Parathyroid adenoma (tissue), 2 donors: ENCODE data around the gene F3.

Experiments used
- H2AFZ ChIP-seq: fragments of 300-600 bp; sonication (generic); one replicate; pipeline ENCODE4 v1.7.0; 2017; ENCODE audit warnings: antibody characterized with exemption, mild to moderate bottlenecking
- H3K27ac ChIP-seq: fragments of 300-600 bp; sonication (generic); one replicate; pipeline ENCODE4 v1.7.0; 2017
- H3K27me3 ChIP-seq: fragments of 300-600 bp; sonication (generic); one replicate; pipeline ENCODE4 v1.7.0; 2017; ENCODE audit warnings: low read length; ENCODE audit not compliant: control insufficient read depth, insufficient read depth
- H3K36me3 ChIP-seq: fragments of 300-600 bp; sonication (generic); one replicate; pipeline ENCODE4 v1.7.0; 2017; ENCODE audit warnings: low read length; ENCODE audit not compliant: control insufficient read depth, insufficient read depth
- H3K4me1 ChIP-seq: fragments of 300-600 bp; sonication (generic); one replicate; pipeline ENCODE4 v1.7.0; 2017; ENCODE audit warnings: control low read depth
- H3K4me2 ChIP-seq: fragments of 300-600 bp; sonication (generic); one replicate; pipeline ENCODE4 v1.7.0; 2017; ENCODE audit warnings: low read length
- H3K4me3 ChIP-seq: fragments of 300-600 bp; sonication (generic); one replicate; pipeline ENCODE4 v1.7.0; 2017; ENCODE audit warnings: low read depth, low read length
- H3K79me2 ChIP-seq: fragments of 300-600 bp; sonication (generic); one replicate; pipeline ENCODE4 v1.7.0; 2017; ENCODE audit warnings: control low read depth
- H3K9ac ChIP-seq: fragments of 300-600 bp; sonication (generic); one replicate; pipeline ENCODE4 v1.7.0; 2017; ENCODE audit warnings: mild to moderate bottlenecking
- H3K9me3 ChIP-seq: fragments of 300-600 bp; sonication (generic); one replicate; pipeline ENCODE4 v1.7.0; 2017; ENCODE audit warnings: low read length; ENCODE audit not compliant: control insufficient read depth
- TF ChIP-seq, protein P1 (sequence below): fragments of 300-600 bp; sonication (generic); IDR thresholded peaks from one replicate; pipeline ENCODE4 v1.7.0; 2017; ENCODE audit warnings: antibody characterized with exemption, mild to moderate bottlenecking
- donor health status: primary hyperparathyroidism.

The F3 gene

DNA sequence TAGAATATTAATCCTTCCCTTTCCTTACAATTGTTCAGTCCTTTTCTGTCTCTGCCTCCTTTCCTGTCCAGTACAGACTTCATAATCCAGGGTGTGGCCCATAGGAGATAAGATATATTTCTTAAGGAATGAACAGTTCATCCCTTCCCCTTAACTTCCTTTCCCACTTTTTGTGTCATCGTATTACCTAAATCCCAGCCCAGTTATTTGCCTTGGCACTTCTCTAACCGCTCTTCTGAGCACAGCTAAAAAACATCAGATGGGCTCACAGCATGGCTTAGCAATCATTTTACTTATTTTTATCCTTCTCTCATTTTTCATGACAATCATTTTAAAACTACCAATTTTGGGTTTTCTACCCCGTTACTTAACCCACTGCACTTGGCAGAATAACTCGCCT is 39.6 kb downstream of the F3 start:
- H3K4me3 ChIP-seq: no peak overlapping the region
- no peaks in the 10 kb centered on the region for H3K9me3 ChIP-seq
- H3K27ac ChIP-seq: no peak overlapping the region
- no peaks in the 10 kb centered on the region for H3K79me2 ChIP-seq
- H2AFZ ChIP-seq: no peak overlapping the region
- H3K4me1 ChIP-seq: no peaks in the 10 kb centered on the region
- no peak overlapping the region for H3K4me2 ChIP-seq
- H3K9ac ChIP-seq: no peak overlapping the region
- no peaks in the 10 kb centered on the region for H3K27me3 ChIP-seq
- TF ChIP-seq, protein P1, sequence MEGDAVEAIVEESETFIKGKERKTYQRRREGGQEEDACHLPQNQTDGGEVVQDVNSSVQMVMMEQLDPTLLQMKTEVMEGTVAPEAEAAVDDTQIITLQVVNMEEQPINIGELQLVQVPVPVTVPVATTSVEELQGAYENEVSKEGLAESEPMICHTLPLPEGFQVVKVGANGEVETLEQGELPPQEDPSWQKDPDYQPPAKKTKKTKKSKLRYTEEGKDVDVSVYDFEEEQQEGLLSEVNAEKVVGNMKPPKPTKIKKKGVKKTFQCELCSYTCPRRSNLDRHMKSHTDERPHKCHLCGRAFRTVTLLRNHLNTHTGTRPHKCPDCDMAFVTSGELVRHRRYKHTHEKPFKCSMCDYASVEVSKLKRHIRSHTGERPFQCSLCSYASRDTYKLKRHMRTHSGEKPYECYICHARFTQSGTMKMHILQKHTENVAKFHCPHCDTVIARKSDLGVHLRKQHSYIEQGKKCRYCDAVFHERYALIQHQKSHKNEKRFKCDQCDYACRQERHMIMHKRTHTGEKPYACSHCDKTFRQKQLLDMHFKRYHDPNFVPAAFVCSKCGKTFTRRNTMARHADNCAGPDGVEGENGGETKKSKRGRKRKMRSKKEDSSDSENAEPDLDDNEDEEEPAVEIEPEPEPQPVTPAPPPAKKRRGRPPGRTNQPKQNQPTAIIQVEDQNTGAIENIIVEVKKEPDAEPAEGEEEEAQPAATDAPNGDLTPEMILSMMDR: no peak
- peaks cover 2% of the 10 kb centered on the region for H3K36me3 ChIP-seq

DNA sequence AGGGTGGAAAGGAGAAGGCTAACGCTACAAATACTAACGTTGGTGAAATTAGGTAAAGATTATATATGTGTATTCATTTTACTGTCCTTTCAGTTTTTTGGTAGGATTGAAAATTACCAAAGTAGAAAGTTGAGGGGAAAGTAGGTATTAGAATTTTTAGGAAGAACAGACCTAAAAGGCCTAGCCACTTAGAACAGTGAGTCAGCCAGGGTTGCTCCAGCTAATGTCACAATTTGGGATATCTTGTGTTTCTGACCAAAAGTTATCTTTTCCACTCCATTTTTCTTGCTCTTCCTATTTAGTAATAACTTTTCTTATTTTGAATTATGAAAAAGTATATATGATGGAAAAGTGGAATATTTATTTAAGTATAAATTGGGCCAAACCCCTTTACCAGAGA is 40.1 kb downstream of the F3 start:
- no peak overlapping the region for H3K27ac ChIP-seq
- H3K4me3 ChIP-seq: no peak overlapping the region
- no peak overlapping the region for H3K9ac ChIP-seq
- H3K36me3 ChIP-seq: peaks cover 2% of the 10 kb centered on the region
- H3K4me1 ChIP-seq: no peaks in the 10 kb centered on the region
- H3K4me2 ChIP-seq: no peak overlapping the region
- H2AFZ ChIP-seq: no peak overlapping the region
- TF ChIP-seq, protein P1: no peak
- no peaks in the 10 kb centered on the region for H3K27me3 ChIP-seq
- H3K9me3 ChIP-seq: no peaks in the 10 kb centered on the region
- H3K79me2 ChIP-seq: no peaks in the 10 kb centered on the region

DNA sequence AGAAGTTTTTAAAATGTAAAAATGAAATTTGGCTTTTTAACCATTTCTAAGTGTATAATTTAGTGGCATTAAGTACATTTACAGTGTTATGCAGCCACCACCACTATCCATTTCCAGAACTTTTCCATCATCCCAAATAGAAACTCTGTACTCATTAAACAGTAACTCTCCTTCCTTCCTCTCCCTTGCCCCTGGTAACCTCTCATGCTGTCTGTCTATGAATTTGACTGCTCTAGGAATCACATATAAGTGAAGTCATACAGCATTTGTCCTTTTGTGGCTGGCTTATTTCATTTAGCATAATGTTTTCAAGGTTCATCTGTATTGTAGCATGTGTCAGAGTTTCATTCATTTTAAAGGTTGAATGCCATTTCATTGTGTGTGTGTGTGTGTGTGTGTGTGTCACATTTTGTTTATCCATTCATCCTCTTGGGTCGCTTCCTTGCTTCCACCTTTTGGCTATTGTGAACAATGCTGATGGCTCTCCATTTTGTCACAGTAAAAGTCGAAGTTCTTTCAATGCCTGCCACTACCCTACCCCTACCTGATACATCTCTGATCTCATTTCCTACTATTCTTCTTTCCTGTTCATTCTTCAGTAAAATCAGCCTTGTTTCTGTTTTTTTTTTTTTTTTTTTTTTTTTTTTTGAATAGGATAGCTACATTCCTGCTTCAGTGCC is 45.3 kb downstream of the F3 start:
- TF ChIP-seq, protein P1: no peak
- H3K4me1 ChIP-seq: no peaks in the 10 kb centered on the region
- H3K9me3 ChIP-seq: no peaks in the 10 kb centered on the region
- no peak overlapping the region for H3K4me2 ChIP-seq
- no peak overlapping the region for H2AFZ ChIP-seq
- no peaks in the 10 kb centered on the region for H3K79me2 ChIP-seq
- H3K27me3 ChIP-seq: no peaks in the 10 kb centered on the region
- H3K36me3 ChIP-seq: no peaks in the 10 kb centered on the region
- no peak overlapping the region for H3K9ac ChIP-seq
- H3K4me3 ChIP-seq: no peak overlapping the region
- H3K27ac ChIP-seq: no peak overlapping the region

DNA sequence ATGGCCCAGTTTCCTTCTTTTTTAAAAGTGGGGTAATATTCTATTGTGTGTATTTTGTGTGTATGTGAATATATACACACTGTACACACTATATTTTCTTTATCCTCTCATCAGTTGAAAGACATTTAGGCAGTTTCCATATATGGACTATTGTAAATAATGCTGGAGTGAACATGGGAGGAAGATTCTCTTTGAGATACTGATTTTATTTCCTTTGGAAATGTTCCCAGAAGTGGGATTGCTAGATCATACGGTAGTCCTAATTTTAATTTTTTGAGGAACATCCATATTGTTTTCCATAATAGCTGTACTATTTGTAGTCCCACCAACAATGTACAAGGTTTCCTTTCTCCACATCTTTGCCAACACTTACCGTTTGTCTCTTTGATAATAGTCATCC is 51.0 kb downstream of the F3 start:
- Histone ChIP-seq H3K9ac (no peak overlapping the region), H3K36me3 (no peaks in the 10 kb centered on the region), H3K4me3 (no peak overlapping the region), H3K4me1 (no peaks in the 10 kb centered on the region), H3K27me3 (no peaks in the 10 kb centered on the region), H3K27ac (no peak overlapping the region), H3K79me2 (no peaks in the 10 kb centered on the region), H3K9me3 (no peaks in the 10 kb centered on the region), H3K4me2 (no peak overlapping the region), H2AFZ (no peak overlapping the region)
- TF ChIP-seq, protein P1: no peak

DNA sequence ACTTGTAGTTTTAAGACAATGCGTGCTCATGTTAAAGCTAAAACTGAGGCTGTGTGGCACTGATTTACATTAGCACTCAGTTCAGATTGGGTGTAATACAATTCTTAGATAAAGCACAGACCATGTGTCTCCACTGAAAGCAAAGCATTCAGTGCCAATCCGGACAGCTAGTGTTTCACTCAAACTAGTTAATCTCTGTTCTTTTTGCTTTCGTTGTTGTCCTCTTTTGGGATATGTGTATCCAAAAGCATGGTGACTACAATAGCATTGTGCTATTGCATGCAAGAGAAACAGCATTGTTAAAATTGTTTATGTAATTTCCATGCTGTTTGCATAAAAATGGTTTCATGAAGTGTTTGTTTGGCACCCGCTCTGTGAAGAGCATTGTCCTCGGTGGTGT is 54.6 kb downstream of the F3 start:
- H3K9ac ChIP-seq: no peak overlapping the region
- H3K27me3 ChIP-seq: no peaks in the 10 kb centered on the region
- no peaks in the 10 kb centered on the region for H3K4me1 ChIP-seq
- TF ChIP-seq, protein P1: no peak
- no peaks in the 10 kb centered on the region for H3K79me2 ChIP-seq
- no peak overlapping the region for H3K4me2 ChIP-seq
- H3K4me3 ChIP-seq: no peak overlapping the region
- H3K27ac ChIP-seq: no peak overlapping the region
- no peaks in the 10 kb centered on the region for H3K9me3 ChIP-seq
- H2AFZ ChIP-seq: no peak overlapping the region
- H3K36me3 ChIP-seq: no peaks in the 10 kb centered on the region
